Keratinocyte (primary cell): ENCODE data around the gene CACNA2D4.

Experiments
- EZH2 ChIP-seq: IDR thresholded peaks from one replicate; pipeline ENCODE4 v1.6.1; 2012; ENCODE audit warnings: inconsistent platforms, mild to moderate bottlenecking, low read length, moderate library complexity
- TF ChIP-seq, protein P1 (sequence below), 3 experiments: IDR thresholded peaks in 1 of 3; conservative IDR thresholded peaks in 1 of 3; optimal IDR thresholded peaks in 1 of 3; 2 replicates in 2 of 3; 3 replicates in 1 of 3; pipeline versions ENCODE3 to v1.5.1; 2011; ENCODE audit warnings: low read length in 3 of 3, mild to moderate bottlenecking in 3 of 3, moderate library complexity in 2 of 3, control low read depth in 1 of 3, inconsistent platforms in 1 of 3; ENCODE audit not compliant: insufficient read depth in 2 of 3; ENCODE audit errors: extremely low read depth in 1 of 3

DNA sequence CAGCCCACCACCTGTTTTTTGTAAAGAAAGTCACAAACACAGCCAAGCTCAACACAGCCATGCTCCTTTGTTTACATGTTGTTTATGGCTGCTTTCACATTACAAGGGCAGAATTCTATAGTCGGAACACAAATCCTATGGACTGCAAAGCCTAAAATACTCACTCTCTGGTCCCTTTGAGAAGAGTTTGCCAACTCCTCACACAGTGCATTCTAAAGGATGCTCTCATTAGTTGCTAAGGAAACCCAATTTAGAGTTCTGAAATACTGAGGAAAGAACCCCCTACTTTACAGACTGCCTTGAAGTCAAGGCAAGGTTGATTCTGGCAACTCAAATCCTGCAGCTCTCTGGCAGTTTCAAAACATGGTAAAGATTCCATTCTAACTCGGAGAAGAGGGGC lies 47.5 kb upstream of the CACNA2D4 start:
- TF ChIP-seq, protein P1, sequence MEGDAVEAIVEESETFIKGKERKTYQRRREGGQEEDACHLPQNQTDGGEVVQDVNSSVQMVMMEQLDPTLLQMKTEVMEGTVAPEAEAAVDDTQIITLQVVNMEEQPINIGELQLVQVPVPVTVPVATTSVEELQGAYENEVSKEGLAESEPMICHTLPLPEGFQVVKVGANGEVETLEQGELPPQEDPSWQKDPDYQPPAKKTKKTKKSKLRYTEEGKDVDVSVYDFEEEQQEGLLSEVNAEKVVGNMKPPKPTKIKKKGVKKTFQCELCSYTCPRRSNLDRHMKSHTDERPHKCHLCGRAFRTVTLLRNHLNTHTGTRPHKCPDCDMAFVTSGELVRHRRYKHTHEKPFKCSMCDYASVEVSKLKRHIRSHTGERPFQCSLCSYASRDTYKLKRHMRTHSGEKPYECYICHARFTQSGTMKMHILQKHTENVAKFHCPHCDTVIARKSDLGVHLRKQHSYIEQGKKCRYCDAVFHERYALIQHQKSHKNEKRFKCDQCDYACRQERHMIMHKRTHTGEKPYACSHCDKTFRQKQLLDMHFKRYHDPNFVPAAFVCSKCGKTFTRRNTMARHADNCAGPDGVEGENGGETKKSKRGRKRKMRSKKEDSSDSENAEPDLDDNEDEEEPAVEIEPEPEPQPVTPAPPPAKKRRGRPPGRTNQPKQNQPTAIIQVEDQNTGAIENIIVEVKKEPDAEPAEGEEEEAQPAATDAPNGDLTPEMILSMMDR (optimal IDR thresholded peaks at IDR 0.05 in 1 of 3, IDR thresholded peaks at IDR 0.05 in 1 of 3, conservative IDR thresholded peaks at IDR 0.05 in 1 of 3; ENCODE audit: extremely low read depth in 1 of 3, insufficient read depth in 2 of 3, low read length in 3 of 3) = no peak
- no peak for TF ChIP-seq EZH2
